ENCODE data around the gene HEXB. TPM values are rescaled to one million over a fixed set of nuclear protein-coding genes. Genes with fewer than 3 reads are reported as not detected.

HEXB gene
- total RNA-seq, 1 experiment from 2014 or later = 65.3 TPM

GRCh38 chr5:74640450-74640953 lies 44.5 kb upstream of the HEXB start, which contains the start of gene ENC1:
ENC1 (minus strand) TSS chr5:74640728; CDS start chr5:74636485, 4,243 bp downstream.
- Histone ChIP-seq H3K4me1 (ENCODE audit: insufficient read depth, low read length, poor library complexity, severe bottlenecking) (peaks cover 28% of the 10 kb centered on the region), H3K27ac (ENCODE audit: low read depth, low read length, poor library complexity, severe bottlenecking) (peak within 1 kb of the TSS; percentile 62), H3K27me3 (replicated peaks; ENCODE audit: insufficient read depth, low read depth, low read length, poor library complexity) (no peaks in the 10 kb centered on the region), H3K36me3 (ENCODE audit: insufficient read depth, low read length, poor library complexity, severe bottlenecking) (no peaks in the 10 kb centered on the region), H3K9me3 (ENCODE audit: low read depth, low read length, poor library complexity, severe bottlenecking) (no peaks in the 10 kb centered on the region), H3K4me3 (ENCODE audit: low read depth, low read length, poor library complexity, severe bottlenecking) (peak within 1 kb of the TSS; percentile 68)
- BruUV-seq (replicated peaks) = no TSS peak
- TF ChIP-seq, protein P1, sequence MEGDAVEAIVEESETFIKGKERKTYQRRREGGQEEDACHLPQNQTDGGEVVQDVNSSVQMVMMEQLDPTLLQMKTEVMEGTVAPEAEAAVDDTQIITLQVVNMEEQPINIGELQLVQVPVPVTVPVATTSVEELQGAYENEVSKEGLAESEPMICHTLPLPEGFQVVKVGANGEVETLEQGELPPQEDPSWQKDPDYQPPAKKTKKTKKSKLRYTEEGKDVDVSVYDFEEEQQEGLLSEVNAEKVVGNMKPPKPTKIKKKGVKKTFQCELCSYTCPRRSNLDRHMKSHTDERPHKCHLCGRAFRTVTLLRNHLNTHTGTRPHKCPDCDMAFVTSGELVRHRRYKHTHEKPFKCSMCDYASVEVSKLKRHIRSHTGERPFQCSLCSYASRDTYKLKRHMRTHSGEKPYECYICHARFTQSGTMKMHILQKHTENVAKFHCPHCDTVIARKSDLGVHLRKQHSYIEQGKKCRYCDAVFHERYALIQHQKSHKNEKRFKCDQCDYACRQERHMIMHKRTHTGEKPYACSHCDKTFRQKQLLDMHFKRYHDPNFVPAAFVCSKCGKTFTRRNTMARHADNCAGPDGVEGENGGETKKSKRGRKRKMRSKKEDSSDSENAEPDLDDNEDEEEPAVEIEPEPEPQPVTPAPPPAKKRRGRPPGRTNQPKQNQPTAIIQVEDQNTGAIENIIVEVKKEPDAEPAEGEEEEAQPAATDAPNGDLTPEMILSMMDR (conservative IDR thresholded peaks at IDR 0.05; ENCODE audit: low read depth, low read length) = peak; percentile 53
- no peak for TF ChIP-seq EZH2 (IDR thresholded peaks at IDR 0.05; ENCODE audit: borderline replicate concordance, low read depth, low read length, poor library complexity, severe bottlenecking)
- DNase-seq (ENCODE audit: low spot score) = peak; percentile 93
- ChIA-PET POLR2A (ENCODE audit: low non-redundant PET) (interaction anchor here (0.6 kb wide), 2 partner anchors 621 to 649 kb away, joined by 3 read pairs; no protein-coding TSS in a partner anchor), CTCF (interaction anchor here (0.8 to 1.1 kb wide), 3 partner anchors 65 to 1049 kb away, joined by 3 to 19 read pairs (median 4); no protein-coding TSS in a partner anchor)
- intact Hi-C loops (cut with micrococcal nuclease; ENCODE audit: unreplicated experiment) = loop anchor here (2.0 to 10.0 kb wide), 7 partner anchors 208 to 1050 kb away; no protein-coding TSS in a partner anchor

GRCh38 chr5:74640954-74641734 lies 43.9 kb upstream of the HEXB start:
- BruUV-seq (replicated peaks) = no TSS peak
- POLR2A ChIA-PET (ENCODE audit: low non-redundant PET) = interaction anchor here (0.6 kb wide), 2 partner anchors 621 to 650 kb away, joined by 3 read pairs; no protein-coding TSS in a partner anchor
- H3K4me1 ChIP-seq (ENCODE audit: insufficient read depth, low read length, poor library complexity, severe bottlenecking) = peaks cover 28% of the 10 kb centered on the region
- peak overlapping the region; percentile 68 for H3K4me3 ChIP-seq (ENCODE audit: low read depth, low read length, poor library complexity, severe bottlenecking)
- CTCF ChIA-PET = interaction anchor here (0.7 to 1.1 kb wide), 3 partner anchors 66 to 1050 kb away, joined by 3 to 19 read pairs (median 4); no protein-coding TSS in a partner anchor
- H3K9me3 ChIP-seq (ENCODE audit: low read depth, low read length, poor library complexity, severe bottlenecking) = no peaks in the 10 kb centered on the region
- no peaks in the 10 kb centered on the region for H3K27me3 ChIP-seq (replicated peaks; ENCODE audit: insufficient read depth, low read depth, low read length, poor library complexity)
- no peak overlapping the region for H3K27ac ChIP-seq (ENCODE audit: low read depth, low read length, poor library complexity, severe bottlenecking)
- DNase-seq (ENCODE audit: low spot score) = peak; percentile 81
- intact Hi-C loops (cut with micrococcal nuclease; ENCODE audit: unreplicated experiment) = loop anchor here (2.0 to 10.0 kb wide), 7 partner anchors 209 to 1050 kb away; no protein-coding TSS in a partner anchor
- TF ChIP-seq, protein P1 (conservative IDR thresholded peaks at IDR 0.05; ENCODE audit: low read depth, low read length) = no peak
- no peak for TF ChIP-seq EZH2 (IDR thresholded peaks at IDR 0.05; ENCODE audit: borderline replicate concordance, low read depth, low read length, poor library complexity, severe bottlenecking)
- no peaks in the 10 kb centered on the region for H3K36me3 ChIP-seq (ENCODE audit: insufficient read depth, low read length, poor library complexity, severe bottlenecking)

DNA sequence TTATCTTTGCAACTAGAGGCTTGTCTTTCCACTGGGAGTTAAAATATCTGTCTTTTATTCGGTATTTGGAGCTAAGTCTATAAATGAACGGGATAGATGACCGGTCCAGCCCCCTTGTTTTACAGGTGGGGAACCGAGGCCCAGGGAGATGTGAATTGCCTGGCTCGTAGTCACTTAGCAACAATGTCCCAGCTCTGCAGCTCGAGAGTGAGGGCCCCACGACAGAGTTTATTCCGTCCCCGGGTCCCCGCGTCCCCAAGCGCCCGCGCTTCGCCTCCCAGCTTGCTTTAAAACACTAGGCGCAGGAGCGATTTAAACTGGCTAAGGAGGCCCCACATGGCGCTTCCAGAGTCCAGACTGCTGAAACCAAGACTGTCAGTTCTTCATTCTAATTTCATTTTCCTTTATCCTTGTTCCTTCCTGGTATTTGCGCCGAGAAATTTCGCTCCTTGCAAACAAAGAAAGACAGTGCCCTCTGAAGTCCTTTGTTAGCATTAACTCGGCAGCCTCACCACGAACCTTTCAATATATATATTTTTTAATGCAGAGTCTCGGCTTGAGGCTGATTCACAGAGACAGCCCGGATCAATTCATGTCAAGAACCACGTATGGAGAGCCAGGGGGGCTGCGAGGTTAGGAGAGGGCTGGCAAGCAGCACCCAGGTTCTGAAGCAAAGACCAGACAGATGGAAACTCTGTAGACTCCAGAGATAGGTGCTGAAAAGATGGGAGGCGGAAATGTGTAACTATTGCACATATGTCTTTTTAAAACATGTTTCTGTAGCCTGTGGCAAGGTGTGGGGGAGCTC lies 43.1 kb upstream of the HEXB start:
- H3K36me3 ChIP-seq (ENCODE audit: insufficient read depth, low read length, poor library complexity, severe bottlenecking) = no peaks in the 10 kb centered on the region
- ChIA-PET POLR2A (ENCODE audit: low non-redundant PET) (no interaction called here), CTCF (interaction anchor here (0.7 kb wide), 1 partner anchor 429 kb away, joined by 3 read pairs; no protein-coding TSS in a partner anchor)
- no peak overlapping the region for H3K27ac ChIP-seq (ENCODE audit: low read depth, low read length, poor library complexity, severe bottlenecking)
- peaks cover 28% of the 10 kb centered on the region for H3K4me1 ChIP-seq (ENCODE audit: insufficient read depth, low read length, poor library complexity, severe bottlenecking)
- H3K4me3 ChIP-seq (ENCODE audit: low read depth, low read length, poor library complexity, severe bottlenecking) = peak overlapping the region; percentile 68
- intact Hi-C loops (cut with micrococcal nuclease; ENCODE audit: unreplicated experiment) = loop anchor here (1.0 to 10.0 kb wide), 10 partner anchors 99 to 1051 kb away; no protein-coding TSS in a partner anchor
- peak; percentile 89 for DNase-seq (ENCODE audit: low spot score)
- BruUV-seq (replicated peaks) = no TSS peak
- no peaks in the 10 kb centered on the region for H3K9me3 ChIP-seq (ENCODE audit: low read depth, low read length, poor library complexity, severe bottlenecking)
- TF ChIP-seq, protein P1 (conservative IDR thresholded peaks at IDR 0.05; ENCODE audit: low read depth, low read length) = peak; percentile 78
- TF ChIP-seq EZH2 (IDR thresholded peaks at IDR 0.05; ENCODE audit: borderline replicate concordance, low read depth, low read length, poor library complexity, severe bottlenecking) = no peak
- H3K27me3 ChIP-seq (replicated peaks; ENCODE audit: insufficient read depth, low read depth, low read length, poor library complexity) = no peaks in the 10 kb centered on the region
